GM23248 (cell line): ENCODE data around the gene TRMT2B.

ENCODE experiments used
- EZH2 ChIP-seq: fragments of 200-600 bp; sonication (generic); IDR thresholded peaks from 2 replicates; pipeline ENCODE4 v1.6.1; 2018; ENCODE audit warnings: antibody characterized with exemption, mild to moderate bottlenecking; ENCODE audit not compliant: insufficient read depth, poor library complexity, severe bottlenecking
- EZH2phosphoT487 ChIP-seq: fragments of 200-600 bp; sonication (generic); IDR thresholded peaks from 2 replicates; pipeline ENCODE4 v1.6.1; 2018; ENCODE audit warnings: antibody characterized with exemption, moderate library complexity, mild to moderate bottlenecking, low read depth; ENCODE audit not compliant: insufficient read depth

- TF ChIP-seq EZH2, result no peak
- no peak for TF ChIP-seq EZH2phosphoT487
Observed at GRCh38 chrX:101097546-101098453, 45.9 kb upstream of the TRMT2B start, which contains the start of gene CENPI.
